GM21360 (cell line): ENCODE data around the gene KCTD21.

Experiments
- ATAC-seq: cut with Tn5 transposase; IDR thresholded peaks from one replicate; pipeline ENCODE4 v1.9.1; 2021; ENCODE audit warnings: mild to moderate bottlenecking, moderate library complexity; ENCODE audit not compliant: unreplicated experiment

The KCTD21 gene

DNA sequence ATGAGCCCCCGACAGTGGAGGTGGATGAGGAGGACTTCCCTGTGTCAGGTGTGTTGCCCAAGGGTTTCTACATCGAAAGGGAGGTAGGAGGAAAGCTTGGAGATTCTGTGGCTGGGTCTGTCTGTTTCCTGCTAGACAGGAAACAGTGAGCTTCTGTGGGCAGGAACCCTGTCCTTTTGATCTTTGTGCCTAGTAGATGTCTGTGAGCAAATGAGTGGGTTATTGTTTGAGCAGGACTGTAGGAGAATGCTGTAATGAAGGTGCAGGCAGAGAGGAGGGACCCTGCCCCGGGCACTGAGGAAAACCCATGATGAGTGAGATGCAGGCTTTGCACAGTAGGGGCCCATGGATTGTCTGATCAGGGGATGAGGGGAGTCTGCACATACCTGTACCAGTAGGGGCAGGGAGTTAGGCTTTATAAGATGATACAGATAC lies 14.3 kb upstream of the KCTD21 start:
- no peak for ATAC-seq

DNA sequence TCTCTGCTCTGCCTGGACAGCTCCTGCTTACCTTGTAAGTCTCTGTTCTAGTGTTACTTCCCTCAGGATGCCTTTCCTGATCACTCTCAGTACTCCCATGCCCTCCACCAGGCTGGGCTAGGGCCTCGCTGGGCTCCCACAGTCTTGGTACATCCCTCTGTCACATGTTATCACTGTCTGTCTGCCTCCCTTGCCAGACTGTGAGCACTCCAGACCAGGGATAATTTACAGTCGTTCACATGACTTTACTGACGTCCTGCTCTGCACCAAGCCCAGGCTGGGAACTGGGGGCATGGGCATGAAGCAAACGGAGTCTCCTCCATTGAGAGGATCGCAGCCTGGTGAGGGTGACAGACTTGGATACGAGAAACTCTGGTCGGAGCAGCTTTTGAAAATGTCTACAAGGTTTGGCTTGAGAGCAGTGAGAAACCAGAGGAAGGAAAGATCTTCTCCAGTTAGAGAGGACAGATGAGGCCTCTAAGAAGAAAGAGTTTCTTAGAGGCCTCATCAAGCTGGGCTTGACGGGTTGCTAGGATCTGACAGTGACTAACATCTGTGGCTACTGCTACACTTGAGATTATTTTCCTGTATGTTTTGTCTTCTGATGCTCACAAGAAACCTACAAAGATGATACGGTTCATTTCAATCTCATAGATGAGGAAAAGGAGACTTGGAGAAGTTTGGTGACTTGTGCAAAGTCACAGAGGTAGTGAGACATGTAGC lies 12.8 kb upstream of the KCTD21 start:
- ATAC-seq = no peak

DNA sequence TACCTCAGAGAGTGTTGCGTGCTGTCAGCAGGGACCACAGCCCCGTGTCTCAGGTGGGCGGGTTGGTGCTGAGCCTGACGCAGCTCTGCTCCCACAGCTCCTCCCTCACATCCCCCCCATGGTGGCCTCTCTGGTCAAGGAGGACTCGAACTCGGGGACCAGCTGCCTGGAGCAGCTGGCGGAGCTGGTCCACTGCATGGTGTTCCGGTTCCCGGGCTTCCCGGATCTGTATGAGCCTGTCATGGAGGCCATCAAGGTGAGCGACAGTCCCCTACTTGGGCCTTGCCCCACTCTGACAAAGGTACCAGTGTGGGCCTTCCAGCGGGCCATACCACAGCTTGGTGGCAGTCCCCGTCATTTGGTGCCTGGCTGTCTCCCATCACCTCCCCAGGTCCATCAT lies 12.1 kb upstream of the KCTD21 start:
- ATAC-seq = no peak

DNA sequence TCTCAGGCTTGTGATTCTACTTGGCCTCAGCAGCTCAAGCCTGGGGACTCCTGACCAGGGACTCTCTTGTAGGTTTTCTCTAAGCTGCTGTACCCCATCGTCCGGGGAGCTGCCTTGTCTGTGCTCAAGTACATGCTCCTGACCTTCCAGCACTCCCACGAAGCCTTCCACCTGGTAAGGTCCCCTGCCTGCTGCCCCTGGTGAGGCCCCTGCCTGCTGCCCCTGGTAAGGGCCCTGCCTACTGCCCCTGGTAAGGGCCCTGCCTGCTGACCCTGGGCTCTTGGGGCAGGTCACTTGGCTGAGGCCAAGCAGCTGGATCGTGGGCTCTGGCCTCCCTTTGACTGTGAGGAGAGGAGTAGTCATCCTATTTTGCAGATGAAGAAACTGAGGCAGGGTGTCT lies 11.6 kb upstream of the KCTD21 start:
- no peak for ATAC-seq

DNA sequence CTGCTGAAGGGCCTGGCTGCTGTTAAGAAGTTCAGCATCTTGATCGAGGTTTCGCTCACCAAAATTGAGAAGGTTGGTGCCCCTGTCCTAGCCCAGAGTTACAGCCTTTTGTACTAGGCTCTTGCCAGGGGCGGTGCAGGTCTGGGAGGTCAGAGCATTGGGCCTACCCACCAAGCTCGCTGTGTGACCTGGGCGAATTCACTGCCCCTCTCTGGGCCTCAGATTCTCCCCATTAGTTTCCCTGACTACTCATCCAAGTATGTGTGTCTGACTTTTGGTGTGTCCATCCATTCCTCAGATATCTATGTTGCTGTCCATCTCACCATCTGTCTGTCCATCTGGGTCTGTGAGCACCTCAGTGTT lies 11.2 kb upstream of the KCTD21 start:
- no peak for ATAC-seq

DNA sequence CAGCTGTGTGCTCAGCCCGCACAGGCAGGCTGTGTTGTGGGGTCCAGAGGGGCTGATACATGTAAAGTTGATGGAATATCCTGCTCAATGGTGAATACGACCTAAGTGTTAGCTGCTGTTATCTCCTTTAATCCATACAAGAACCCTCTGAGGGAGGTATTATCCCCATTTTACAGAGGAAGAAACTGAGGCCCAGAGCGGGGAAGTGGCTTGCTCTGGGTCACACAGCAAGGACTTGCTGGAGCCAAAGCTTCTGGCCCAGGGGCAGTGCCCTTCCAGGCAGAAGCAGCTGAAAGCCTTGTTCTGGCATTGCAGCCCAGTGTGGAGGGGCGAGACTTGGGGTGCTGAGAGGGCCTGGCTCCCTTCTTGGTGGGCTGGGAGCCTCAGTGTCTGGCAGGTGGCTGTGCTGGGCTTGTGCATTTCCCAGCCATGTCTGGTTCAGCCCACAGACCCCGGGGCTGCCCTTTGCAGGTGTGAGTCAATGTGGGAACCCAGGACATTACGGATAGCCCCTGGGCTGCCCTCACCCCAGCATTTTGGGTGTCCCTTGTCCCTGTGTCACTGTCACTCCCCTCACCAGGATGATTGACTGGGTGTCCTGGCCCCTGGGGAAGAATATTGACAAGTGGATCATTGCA lies 10.7 kb upstream of the KCTD21 start:
- ATAC-seq = no peak

DNA sequence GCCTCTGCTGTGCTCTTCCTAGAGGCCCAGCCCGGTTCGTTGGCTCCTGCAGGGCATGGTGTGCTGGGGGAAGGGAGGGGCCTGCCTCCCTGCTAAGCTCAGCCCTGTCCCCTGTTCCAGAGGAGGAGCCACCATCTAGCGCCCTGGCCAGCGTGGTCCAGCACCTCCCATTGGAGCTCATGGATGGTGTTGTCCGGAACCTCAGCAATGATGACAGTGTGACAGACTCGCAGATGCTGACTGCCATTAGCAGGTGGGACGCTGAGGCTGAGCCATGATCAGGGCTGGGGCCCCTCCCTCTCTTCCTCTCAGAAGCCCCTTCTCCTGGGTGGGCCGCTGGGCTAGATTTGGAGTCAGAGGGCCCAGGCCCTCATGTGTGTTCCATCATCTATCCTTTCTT lies 9.4 kb upstream of the KCTD21 start:
- no peak for ATAC-seq

DNA sequence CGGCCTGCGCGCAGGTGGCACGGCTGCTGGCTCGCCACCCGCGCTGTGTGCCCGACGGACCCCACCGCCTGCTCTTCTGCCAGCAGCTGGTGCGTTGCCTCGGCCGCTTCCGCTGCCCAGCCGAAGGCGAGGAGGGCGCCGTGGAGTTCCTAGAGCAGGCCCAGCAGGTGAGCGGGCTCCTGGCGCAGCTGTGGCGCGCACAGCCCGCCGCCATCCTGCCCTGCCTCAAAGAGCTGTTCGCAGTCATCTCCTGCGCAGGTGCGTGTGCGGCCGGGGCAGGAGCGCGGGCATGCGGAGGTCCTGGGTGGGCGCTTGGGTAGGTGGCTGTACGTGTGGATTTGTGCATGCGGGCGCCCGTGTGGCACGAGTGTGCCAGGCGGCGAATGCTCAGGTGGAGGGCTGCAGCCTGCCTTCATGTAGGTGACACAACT lies 8.2 kb upstream of the KCTD21 start:
- ATAC-seq = no peak

DNA sequence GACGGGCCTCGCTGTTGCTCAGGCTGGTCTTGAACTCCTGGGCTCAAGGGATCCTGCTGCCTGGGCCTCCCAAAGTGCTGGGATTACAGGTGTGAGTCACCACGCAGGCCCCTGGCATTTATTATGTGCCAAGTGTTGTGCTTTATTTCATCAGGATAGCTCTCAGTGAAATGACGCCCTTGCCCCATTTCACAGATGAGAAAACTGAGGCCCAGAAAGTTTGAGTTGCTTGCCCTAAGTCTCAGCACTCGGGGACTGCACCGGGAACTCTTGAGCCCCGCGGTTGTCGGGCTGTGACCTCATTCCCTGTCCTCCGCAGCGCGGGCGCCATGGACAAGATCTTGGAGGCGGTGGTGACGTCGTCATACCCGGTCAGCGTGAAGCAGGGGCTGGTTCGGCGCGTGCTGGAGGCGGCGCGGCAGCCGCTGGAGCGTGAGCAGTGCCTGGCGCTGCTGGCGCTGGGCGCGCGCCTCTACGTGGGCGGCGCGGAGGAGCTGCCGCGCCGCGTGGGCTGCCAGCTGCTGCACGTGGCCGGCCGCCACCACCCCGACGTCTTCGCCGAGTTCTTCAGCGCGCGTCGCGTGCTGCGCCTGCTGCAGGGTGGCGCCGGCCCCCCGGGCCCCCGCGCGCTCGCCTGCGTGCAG lies 7.6 kb upstream of the KCTD21 start:
- ATAC-seq = no peak

DNA sequence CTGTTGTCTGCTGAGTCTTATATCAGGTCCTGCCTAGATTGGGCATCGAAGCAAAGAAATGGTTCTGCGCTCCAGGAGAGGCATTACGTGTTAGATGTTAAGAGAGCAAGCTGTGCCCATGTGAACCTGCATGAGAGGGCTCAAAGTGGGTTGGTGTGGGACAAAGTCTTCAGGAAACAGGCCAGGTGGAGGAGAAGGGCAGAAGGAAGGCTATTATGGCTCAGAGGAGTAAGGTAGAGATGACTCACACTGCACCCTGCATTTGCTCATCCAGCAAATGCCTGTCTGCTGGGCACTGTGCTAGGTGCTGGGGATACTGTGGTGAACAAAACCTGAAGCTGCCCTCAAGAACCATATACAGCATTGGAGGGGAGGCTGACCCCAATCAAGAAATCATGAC lies 6.1 kb upstream of the KCTD21 start:
- ATAC-seq = no peak

DNA sequence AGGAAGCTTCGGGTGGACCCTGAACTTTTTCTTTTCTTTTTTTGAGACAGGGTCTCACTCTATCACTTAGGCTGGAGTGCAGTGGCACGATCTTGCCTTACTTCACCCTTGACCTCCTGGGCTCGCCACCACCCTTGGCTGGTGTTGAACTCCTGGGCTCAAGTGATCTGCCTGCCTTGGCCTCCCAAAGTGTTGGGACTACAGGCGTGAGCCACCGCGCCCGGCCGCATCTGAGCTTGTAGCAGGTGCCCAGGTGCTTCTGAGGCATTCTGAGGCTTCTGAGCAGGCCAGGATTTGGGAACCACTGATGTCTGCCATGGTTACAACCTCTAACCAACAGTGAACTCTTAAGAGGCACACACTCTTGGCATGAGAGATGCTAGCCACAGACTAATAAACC lies 5.4 kb upstream of the KCTD21 start:
- no peak for ATAC-seq

DNA sequence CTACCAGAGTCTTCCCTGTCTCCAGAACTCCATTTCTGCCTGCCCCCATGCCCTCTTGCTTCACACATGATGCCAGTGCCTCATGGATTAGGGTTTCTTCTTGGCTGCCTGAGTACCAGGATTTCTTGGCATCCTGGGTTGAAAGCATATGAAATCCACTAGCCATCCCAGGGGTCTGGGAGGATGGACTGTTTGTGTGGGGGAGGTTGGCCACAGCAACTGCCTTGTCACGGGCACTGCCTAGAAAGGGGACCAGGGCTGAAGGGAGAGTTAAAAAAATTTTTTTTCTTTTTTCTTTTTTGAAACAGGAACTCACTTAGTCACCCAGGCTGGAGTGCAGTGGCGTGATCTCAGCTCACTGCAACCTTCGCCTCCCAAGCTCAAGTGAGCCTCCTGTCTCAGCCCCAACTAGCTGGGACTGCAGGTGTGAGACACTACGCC lies 4.5 kb upstream of the KCTD21 start:
- no peak for ATAC-seq

DNA sequence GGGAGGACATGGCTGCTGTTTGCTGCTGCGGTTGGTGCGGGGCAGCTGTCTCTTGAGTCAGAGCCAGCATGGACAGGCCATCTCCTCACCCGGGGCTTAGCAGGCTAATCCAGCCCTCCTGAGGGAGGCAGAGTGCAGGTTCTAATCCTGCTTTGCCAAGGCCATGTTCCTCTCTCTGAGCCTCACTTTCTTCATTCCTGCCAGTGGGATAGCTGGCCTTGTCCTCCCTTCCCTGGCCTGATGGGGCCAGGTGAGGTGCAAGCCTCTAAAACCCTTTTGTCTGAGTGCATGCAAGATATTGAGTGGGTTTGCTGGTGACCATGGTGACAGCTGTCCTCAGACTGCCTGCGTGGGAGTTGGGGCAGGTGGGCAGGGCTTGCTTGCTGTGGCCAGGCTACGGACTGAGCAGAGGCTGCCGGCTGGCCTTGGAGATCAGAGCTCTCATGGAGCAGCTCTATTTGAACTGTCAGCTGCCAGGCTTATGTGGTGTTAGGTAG lies 3.8 kb upstream of the KCTD21 start:
- no peak for ATAC-seq

DNA sequence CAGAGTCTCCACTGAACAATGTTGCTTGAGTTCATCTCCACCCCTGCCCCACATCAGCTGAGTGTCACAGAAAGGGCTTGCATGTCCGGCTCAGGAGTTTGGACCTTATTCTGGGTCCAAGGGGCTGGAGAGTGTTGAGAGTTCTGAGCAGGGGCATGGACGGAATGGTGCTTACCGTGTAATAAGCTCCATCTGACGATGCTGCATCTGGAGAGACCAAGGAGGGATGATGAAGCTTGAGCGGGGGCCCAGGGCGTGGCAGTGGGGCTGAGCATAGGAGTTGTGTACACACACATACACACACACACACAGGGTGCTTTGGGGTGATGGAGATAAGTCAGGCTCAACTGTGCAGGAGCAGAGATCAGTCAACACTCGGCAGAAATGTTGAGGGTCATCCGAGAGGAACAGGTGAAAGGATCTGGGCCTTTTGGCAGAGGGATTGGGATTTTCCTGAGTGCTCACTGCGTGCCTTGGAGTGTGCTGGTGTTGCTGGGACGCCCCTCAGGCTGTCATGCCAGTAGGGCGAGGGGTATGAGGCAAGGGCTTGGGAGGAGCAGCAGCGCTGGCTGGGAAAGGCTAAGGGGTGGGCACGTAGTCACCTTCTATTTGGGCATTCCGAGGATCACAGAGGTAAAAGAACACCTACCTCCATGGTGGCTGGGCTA lies 2.6 kb upstream of the KCTD21 start:
- no peak for ATAC-seq

DNA sequence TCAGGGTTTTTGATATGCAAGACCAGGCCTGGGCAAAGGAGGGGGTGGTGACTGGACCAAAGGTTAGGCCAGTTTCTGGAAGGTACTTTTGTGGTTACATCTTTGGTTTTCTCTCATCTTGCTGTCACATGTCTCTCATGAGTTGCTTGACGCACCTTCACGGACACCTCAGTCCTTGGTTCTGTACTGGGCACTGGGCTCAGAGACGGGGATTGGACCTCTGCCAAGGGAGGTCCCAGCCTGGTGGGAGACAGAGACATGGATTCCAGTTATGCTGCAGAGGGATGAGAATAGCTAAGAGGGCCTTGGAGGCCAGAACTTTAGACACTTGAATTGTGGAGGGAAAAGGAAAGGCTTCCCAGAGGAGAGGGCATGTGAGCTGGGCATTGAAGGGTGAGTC lies 1.9 kb upstream of the KCTD21 start:
- ATAC-seq = no peak

DNA sequence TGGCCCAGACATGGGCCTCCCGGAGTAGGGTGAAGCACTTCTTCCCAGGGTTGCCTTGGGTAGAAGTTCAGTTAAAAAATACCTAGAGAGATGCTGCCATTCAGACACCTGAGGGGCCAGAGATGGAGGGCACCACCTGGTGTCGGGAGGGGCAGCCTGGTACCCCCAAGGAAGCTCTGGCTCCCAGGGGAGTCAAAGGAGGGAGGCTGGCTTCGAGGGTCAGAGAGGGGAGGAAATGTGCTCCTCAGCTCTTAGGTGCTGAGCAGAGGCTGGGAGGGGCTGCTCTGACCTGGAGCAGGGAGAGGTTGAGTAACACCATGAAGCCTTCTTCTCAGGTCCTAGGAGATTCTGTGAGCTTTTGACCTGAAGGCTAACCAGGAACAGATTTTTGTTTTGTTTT lies 1.4 kb upstream of the KCTD21 start:
- ATAC-seq = no peak

DNA sequence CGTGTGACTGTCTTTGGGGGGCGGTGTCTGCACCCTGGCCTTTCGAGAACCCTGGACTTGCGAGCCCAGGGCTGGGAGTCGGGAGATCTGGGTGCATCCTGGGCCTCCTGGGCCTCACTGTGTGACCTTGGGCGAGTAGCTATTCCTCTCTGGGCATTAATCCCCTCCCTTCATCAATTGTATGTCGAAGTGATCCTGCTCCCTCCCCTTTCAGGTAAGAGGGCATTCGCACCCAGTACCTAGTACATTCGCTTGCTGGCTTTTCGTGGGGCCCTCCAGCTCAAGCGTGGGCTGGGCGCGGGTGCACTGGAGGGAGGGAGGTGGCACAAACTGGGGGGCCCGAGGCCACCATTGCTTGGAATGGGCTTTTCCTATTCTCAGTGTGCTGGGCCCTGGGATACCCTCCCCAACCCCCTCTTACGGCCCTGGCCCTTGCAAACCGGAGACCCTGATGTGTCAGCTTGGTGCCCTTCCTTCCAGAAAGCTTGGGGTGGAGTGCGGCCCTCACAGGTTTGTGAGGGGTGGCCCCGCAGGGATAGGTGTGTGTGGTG lies 823 bp upstream of the KCTD21 start:
- ATAC-seq = no peak

DNA sequence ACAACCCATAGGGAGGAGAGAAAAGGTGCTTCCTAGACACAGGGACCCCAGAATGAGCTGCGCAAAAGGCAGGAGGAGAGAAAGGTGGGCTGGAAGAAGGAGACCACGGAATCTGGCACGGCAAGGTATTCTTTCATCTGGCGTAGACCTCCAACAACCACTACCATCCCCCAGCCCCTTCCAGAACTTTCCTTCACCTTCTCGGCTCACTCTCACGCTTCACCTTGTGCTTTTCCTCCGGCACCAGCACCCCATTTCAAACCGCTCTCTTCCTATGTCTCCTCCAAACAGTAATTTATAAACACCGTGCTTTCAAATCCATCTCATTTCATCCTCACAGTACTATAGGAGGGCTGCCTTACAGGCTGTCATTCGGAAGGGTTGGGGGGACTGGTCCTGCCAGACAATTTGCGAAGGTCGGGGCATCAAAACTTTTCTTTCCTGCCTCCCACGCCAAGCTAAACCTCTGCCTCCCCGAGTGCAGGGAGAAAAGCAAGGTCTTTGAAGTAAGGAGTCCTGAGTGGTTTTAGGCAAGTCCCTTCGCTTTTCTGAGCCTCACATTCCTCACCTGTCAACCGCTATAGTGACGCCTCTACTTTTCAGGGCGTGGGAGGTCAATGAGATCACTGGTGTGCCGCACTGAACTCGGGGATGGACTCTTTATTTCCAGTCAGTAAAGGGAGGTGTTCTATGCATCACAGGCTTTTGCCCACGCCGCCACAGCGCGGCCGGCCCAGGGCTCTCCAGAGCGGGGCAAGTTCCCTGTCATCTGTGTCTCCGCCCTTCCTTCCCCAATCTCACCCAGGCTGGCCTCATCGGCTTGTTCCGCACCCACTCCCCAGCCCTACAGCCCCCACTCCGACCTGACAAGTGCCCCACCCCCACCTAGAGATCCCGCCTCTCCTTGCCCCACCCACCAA lies 800 bp downstream of the KCTD21 start:
- peak; percentile 31 for ATAC-seq

DNA sequence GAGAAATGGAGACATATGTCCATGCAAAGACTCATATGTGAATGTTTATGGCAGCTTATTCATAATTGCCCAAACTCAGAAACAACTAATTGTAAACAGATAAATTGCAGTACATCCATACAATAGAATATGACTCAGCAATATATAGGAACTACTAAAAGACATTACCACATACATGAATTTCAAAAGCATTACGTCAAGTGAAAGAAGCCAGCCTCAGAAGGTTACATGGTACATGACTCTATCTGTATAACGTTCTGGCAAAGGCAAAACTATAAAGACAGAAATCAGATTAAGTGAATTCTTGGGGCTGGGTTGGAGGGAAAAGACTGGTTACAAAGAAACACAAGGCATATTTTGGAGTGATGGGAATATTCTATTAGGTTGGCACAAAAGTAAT lies 7.2 kb downstream of the KCTD21 start:
- ATAC-seq = no peak

DNA sequence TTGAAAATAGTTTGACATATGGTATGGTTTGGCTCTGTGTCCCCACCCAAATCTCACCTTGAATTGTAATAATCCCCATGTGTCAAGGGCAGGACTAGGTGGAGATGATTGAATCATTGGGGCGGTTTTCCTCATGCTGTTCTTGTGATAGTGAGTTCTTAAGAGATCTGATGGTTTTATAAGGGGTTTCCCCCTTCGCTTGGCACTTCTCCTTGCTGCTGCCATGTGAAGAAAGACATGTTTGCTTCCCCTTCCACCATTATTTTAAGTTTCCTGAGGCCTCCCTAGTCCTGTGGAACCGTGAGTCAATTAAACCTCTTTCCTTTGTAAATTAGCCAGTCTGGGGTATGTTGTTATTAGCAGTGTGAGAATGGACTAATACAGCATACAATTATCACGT lies 7.7 kb downstream of the KCTD21 start:
- ATAC-seq = no peak
